K562 (cell line): ENCODE results near the gene MSANTD1. TPM values are rescaled to one million over a fixed set of nuclear protein-coding genes. Genes with fewer than 3 reads are reported as not detected.

ENCODE experiments used
- ATAC-seq: fragments of 200-7000 bp; cut with Tn5 transposase; 3 replicates; pipeline ENCODE4 v1.9.1; 2020; ENCODE audit warnings: moderate library complexity
- BruUV-seq: library from RNA; stranded (reverse); fragments of 400-500 nt; replicated peaks from 2 replicates; lab custom pipeline; 2021; lab: Mats Ljungman, UMichigan
- CTCF ChIA-PET: fragments of 300-600 bp; formaldehyde crosslinking; extraction: SDS; loops from one replicate; lab custom pipeline; 2021; ENCODE audit warnings: low intra/inter-chr PET ratio; lab: Yijun Ruan, JAX
- POLR2A ChIA-PET: fragments of 300-600, 350-650 bp; sonication (Branson Sonifier 250); formaldehyde crosslinking; extraction: SDS; loops from one replicate; lab custom pipeline; 2021; ENCODE audit warnings: antibody characterized with exemption, inconsistent platforms; lab: Yijun Ruan, JAX
- DNase-seq, 4 experiments: peaks; one replicate each; pipeline versions ENCODE4 v3.0.0 to v3.0.0-alpha.2; 2011 to 2018; ENCODE audit warnings: low spot score in 3 of 4, mixed read lengths in 3 of 4; ENCODE audit errors: extremely low read depth in 1 of 4
- FAIRE-seq: peaks from 2 replicates; lab custom pipeline; 2011; peaks lifted over from hg19 to GRCh38; lab: Jason Lieb, UNC
- H2AFZ ChIP-seq: 2 replicates; pipeline ENCODE4 v1.6.0; 2011; ENCODE audit warnings: low read depth, low read length, control low read depth, inconsistent platforms
- H3K27ac ChIP-seq: fragments of 200-600 bp; 3 replicates; pipeline ENCODE4 v1.8.0; 2011; ENCODE audit warnings: low read depth, mild to moderate bottlenecking, control low read depth, inconsistent platforms, low read length, moderate library complexity, mixed read lengths; ENCODE audit errors: extremely low read depth
- H3K27me3 ChIP-seq, 2 experiments: fragments of 300-600 bp in 1 of 2; 2 replicates in 1 of 2; 3 replicates in 1 of 2; pipeline versions ENCODE4 v1.6.0 to v1.8.0; 2011; ENCODE audit warnings: inconsistent platforms in 2 of 2, low read length in 2 of 2, mild to moderate bottlenecking in 1 of 2, mixed read lengths in 1 of 2, moderate library complexity in 1 of 2; ENCODE audit not compliant: control insufficient read depth in 2 of 2, insufficient read depth in 2 of 2
- H3K36me3 ChIP-seq: fragments of 300-600 bp; 3 replicates; pipeline ENCODE4 v1.8.0; 2011; ENCODE audit warnings: mild to moderate bottlenecking, low read length, inconsistent platforms; ENCODE audit not compliant: control insufficient read depth, insufficient read depth
- H3K4me1 ChIP-seq, 2 experiments: fragments of 200-600 bp in 1 of 2; replicated peaks in 1 of 2; 2 replicates in 1 of 2; 3 replicates in 1 of 2; pipeline versions ENCODE4 v1.5.1 to v1.8.0; 2011; ENCODE audit warnings: inconsistent platforms in 2 of 2, low read length in 2 of 2, mild to moderate bottlenecking in 1 of 2, mixed read lengths in 1 of 2, moderate library complexity in 1 of 2; ENCODE audit not compliant: control insufficient read depth in 2 of 2, insufficient read depth in 2 of 2
- H3K4me2 ChIP-seq: 2 replicates; pipeline ENCODE4 v1.6.1; 2011; ENCODE audit warnings: low read length, control low read depth, inconsistent platforms, mixed read lengths; ENCODE audit not compliant: insufficient read depth
- H3K4me3 ChIP-seq: fragments of 200-600 bp; sonication (generic), shearing (Covaris generic); 2 replicates; pipeline ENCODE4 v1.5.1; 2016; ENCODE audit warnings: control low read depth, inconsistent platforms
- H3K79me2 ChIP-seq: fragments of 200-600 bp; 3 replicates; pipeline ENCODE4 v1.8.0; 2011; ENCODE audit warnings: low read length, inconsistent platforms; ENCODE audit not compliant: control insufficient read depth, insufficient read depth
- H3K9ac ChIP-seq, 2 experiments: 2 replicates each; pipeline versions ENCODE4 v1.6.0 to v1.6.1; 2011; ENCODE audit warnings: low read depth in 2 of 2, low read length in 2 of 2, control low read depth in 1 of 2, inconsistent platforms in 1 of 2, mild to moderate bottlenecking in 1 of 2, mixed read lengths in 1 of 2; ENCODE audit not compliant: insufficient read depth in 1 of 2
- H3K9me1 ChIP-seq: one replicate; pipeline ENCODE4 v1.6.0; 2011; ENCODE audit warnings: inconsistent platforms, mild to moderate bottlenecking, low read length, moderate library complexity; ENCODE audit not compliant: control insufficient read depth, insufficient read depth
- H3K9me3 ChIP-seq: replicated peaks from 2 replicates; pipeline ENCODE4 v1.5.1; 2011; ENCODE audit warnings: low read depth, low read length, inconsistent platforms; ENCODE audit not compliant: control insufficient read depth, insufficient read depth
- H4K20me1 ChIP-seq: replicated peaks from 2 replicates; pipeline ENCODE4 v1.6.1; 2011; ENCODE audit warnings: low read length, inconsistent platforms, mixed read lengths; ENCODE audit not compliant: control insufficient read depth, insufficient read depth
- SMAD2 ChIP-seq: fragments of 150-350 bp; IDR thresholded peaks from 2 replicates; pipeline ENCODE4 v1.6.1; 2014; ENCODE audit warnings: low read depth, mild to moderate bottlenecking, low read length
- SOX6 ChIP-seq: fragments of 450-650 bp; IDR thresholded peaks from 2 replicates; pipeline ENCODE4 v1.6.1; 2014; ENCODE audit warnings: mild to moderate bottlenecking
- ZC3H4 ChIP-seq: sonication (generic); formaldehyde crosslinking; IDR thresholded peaks from 2 replicates; pipeline ENCODE4 v1.9.0; 2021; ENCODE audit warnings: missing genetic modification reagents, borderline replicate concordance
- WGBS: fragments of 100-300 bp; shearing (Covaris generic); methylation state at CpG from one replicate; pipeline ENCODE4 v1.1.6; 2016; ENCODE audit warnings: low coverage, mixed read lengths; ENCODE audit not compliant: insufficient coverage; ENCODE audit errors: missing lambda C conversion rate; 5-methylcytosine and 5-hydroxymethylcytosine counted together
- in situ Hi-C: fragments of 300-500 bp; cut with MboI; formaldehyde crosslinking; loops from 4 replicates; pipeline ENCODE4 v1.15.0; 2018; ENCODE audit warnings: inconsistent platforms, mixed read lengths
- intact Hi-C: fragments of 100-400 bp; cut with micrococcal nuclease; formaldehyde crosslinking; loops from 2 replicates; pipeline ENCODE4 v1.14.2; 2022
- polyA plus RNA-seq, 8 experiments: library from polyadenylated mRNA; depleted of rRNA in 4 of 8; stranded (reverse) in 5 of 8; unstranded in 3 of 8; fragments of >200 nt; fragmentation: Nextera tagmentation in 2 of 8; fragmentation: Illumina TruSeq in 1 of 8; extraction: Ambion mirVana in 2 of 8; extraction: Trizol in 1 of 8; gene quantifications; 2 replicates each; pipeline versions ENCODE4 v1.2.1 to v1.2.3, GENCODE V29; 2011 to 2014; ENCODE audit warnings: inconsistent platforms in 1 of 8, missing spikeins in 1 of 8
- total RNA-seq, 7 experiments: library from RNA; depleted of rRNA in 6 of 7; stranded (reverse); fragments of >200 nt in 6 of 7; fragmentation: Illumina TruSeq in 2 of 7; extraction: Trizol in 2 of 7; gene quantifications; 2 replicates each; pipeline versions ENCODE4 v1.2.1 to v1.2.3, GENCODE V29; 2011 to 2021; ENCODE audit warnings: low replicate concordance in 1 of 7

MSANTD1 gene
- total and polyA plus RNA-seq, 9 of the 15 experiments (the other 6 are each of a cell fraction or from before 2014, with no cell fraction given): 0.04 to 0.09 (median 0.07) TPM; not detected in 6

DNA sequence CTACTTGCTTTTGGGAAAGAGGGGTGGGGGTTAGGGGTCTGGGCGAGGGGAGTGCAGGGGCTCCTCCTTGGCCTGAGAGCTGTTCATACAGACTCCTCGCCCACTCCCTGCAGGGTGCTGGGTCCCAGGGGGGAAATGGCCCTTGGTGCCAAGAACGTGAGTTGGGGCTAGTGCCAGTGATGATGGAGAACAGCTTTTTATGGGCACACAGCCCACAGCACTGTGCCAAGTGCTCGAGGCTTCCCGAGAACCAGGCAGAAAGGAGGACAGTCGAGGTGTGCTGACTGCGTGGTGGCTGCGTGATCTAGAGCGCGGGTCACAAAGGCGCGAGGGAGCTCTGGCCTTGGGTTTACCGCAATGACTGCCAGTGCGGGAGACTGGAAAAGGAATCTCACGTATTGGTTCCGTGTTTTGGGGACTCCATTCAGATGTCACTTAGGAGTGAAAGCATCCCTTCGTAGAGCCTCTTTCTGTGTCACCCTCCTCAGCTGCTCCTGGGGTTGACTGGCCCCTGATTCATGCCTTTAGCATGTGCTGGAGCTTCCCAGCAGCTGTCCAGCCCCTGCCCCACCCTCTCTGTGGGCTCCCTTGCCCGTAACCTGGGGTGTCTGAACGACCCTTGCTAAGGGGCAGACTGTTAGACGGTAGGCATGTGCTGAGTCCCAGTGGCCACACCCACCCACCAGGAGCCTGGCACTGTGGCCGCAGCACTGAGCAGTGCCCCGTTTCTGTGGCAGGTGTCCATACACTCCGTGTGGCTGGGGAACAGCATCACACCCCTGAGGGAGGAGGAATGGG, 20.9 kb upstream of the MSANTD1 start (continued):
- TF ChIP-seq SOX6: no peak

GRCh38 chr4:3228881-3229280, 20.1 kb upstream of the MSANTD1 start:
- no peaks in the 10 kb centered on the region for H3K9me3 ChIP-seq
- H3K27ac ChIP-seq: no peak overlapping the region
- no TSS peak for BruUV-seq
- H3K4me1 ChIP-seq: peaks cover 0 to 14% of the 10 kb centered on the region in 2 experiments; a peak in 3 of 5 replicates
- H3K27me3 ChIP-seq: no peaks in the 10 kb centered on the region
- H3K4me2 ChIP-seq: no peak overlapping the region
- no peak for ATAC-seq
- 0 out of 2 replicates have a peak, but pooled peaks have one; percentile 19 for TF ChIP-seq ZC3H4 (CRISPR knock-in tag)
- TF ChIP-seq SMAD2: no peak
- H3K79me2 ChIP-seq: no peaks in the 10 kb centered on the region
- H3K36me3 ChIP-seq: peaks cover 59% of the 10 kb centered on the region
- DNase-seq: no peak
- no peak overlapping the region for H3K9ac ChIP-seq
- no peak for FAIRE-seq
- in situ Hi-C loops (no loop called here), intact Hi-C loops (no loop called here)
- H3K4me3 ChIP-seq: no peak overlapping the region
- H4K20me1 ChIP-seq: no peaks in the 10 kb centered on the region
- peaks cover 2% of the 10 kb centered on the region for H3K9me1 ChIP-seq
- ChIA-PET CTCF (no interaction called here), POLR2A (interaction anchor here (1.1 kb wide), 1 partner anchor 14 kb away, joined by 4 read pairs; no protein-coding TSS in a partner anchor)
- 95% methylated on average over 7 of the region's 13 CpGs for WGBS
- H2AFZ ChIP-seq: no peak overlapping the region
